LHCN-M2 (cell line): Measurements from ENCODE around the gene ZP4. TPM values are rescaled to one million over a fixed set of nuclear protein-coding genes. Genes with fewer than 3 reads are reported as not detected.

Experiments used
- DNase-seq: peaks from one replicate; pipeline ENCODE4 v3.0.0-alpha.2; 2012; ENCODE audit warnings: low read depth
- polyA plus RNA-seq: library from polyadenylated mRNA; unstranded; fragments of >200 nt; gene quantifications from one replicate; pipeline ENCODE4 v1.2.1, GENCODE V29; 2012; ENCODE audit warnings: missing spikeins
- total RNA-seq: library from RNA; depleted of rRNA; stranded (reverse); fragments of >200 nt; gene quantifications from 2 replicates; pipeline ENCODE4 v1.2.3, GENCODE V29; 2014; rRNA removed

The ZP4 gene, protein sequence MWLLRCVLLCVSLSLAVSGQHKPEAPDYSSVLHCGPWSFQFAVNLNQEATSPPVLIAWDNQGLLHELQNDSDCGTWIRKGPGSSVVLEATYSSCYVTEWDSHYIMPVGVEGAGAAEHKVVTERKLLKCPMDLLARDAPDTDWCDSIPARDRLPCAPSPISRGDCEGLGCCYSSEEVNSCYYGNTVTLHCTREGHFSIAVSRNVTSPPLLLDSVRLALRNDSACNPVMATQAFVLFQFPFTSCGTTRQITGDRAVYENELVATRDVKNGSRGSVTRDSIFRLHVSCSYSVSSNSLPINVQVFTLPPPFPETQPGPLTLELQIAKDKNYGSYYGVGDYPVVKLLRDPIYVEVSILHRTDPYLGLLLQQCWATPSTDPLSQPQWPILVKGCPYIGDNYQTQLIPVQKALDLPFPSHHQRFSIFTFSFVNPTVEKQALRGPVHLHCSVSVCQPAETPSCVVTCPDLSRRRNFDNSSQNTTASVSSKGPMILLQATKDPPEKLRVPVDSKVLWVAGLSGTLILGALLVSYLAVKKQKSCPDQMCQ
- not detected in 2 replicates for total RNA-seq
- polyA plus RNA-seq: not detected

DNA sequence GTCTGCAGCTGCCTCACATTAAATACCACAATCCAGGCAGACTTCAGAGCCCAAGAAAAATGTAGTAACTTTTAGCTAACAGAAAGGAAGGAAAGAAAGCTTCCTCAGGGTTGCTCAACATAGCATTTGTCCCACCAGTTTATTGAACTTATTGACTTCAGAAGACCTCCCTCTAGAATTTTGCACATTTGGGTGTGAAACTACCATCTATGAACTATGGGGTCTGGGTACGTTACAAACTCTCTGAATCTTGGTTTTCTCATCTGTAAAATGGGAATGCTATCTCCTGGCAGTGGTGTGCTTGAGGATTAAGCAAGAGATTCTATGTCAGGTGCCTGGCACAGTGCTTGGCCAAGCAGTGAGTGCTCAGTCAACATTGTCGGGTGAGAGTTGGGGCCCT lies at the start of gene ZP4:
ZP4 (minus strand) TSS at position 101 of the 400 bp plus-strand sequence. CDS start 287 bp downstream, outside the sequence.
- no peak for DNase-seq

DNA sequence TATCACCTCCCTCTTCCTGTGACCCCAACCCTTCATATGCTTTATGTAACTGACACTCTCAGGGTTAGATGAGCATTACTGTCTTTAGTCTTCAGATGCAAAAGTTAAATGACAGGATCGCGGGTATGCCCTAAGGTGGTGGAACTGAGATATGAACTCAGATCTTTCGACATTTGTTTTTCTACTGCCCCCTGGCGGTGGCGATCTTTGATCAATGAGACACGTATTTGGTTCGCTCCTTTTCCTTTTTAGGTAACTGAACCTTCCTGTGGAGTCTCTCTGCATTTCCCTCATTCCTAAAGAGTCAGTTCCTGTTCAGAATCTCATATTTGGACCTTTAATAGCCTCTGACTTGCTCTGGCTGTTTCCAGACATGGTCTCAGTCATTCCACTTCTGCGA lies 47.8 kb upstream of the ZP4 start:
- DNase-seq: peak; percentile 6

DNA sequence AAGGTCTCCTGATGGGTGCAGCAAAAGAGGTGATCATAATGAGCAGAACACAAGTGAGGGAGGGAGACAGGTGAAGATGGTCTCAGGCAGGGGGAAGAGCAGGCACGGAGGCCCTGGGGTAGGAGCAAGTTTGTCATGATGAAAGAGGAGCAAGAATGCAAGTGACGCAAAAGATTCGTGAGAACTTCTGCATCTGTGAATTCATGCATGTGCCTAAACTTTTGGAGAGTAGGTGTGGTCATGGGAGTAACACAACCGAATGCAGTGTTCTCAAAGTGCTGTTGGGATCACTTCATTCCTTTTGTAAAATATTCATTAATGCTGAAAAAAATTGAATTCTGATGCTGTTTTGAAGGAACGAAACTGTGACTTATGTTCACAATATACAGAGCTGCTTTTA lies 47.3 kb upstream of the ZP4 start:
- DNase-seq: no peak

DNA sequence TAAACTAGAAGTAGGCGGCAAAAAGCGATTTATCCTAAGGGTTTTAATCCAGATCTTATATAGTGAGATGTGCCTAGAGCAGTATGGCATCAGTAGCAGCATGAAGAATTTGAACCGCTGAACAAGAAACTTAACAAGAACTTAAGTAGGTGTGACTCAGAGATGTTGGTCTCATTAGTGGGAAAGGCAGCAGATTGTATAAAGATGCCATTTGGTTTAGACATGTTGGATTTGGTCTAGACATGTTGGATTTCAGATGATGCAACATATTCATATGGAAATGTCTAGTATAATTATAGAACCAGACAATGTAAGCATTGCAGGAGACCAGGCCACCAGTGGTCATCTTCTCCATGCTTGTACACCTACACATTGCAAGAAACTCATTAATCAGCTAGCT lies 42.1 kb upstream of the ZP4 start:
- no peak for DNase-seq

DNA sequence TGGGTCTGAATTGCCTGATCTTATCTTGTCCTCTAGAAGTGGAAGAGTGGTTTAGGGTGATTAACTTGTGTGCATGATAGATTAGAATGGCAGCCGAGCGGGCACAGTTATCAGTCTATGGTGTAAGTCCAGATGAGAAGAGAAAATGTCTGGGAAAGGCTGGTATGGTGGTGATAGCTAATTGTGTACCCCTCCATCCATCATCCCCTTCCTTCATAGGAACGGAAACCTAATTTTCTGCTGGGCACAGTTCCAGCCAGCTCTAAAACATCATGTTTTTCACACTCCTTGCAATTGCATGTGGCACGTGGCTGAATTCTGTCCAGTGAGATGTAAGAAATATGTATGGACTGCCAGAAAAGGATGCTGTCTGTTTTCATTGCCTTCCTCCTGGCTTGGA lies 40.9 kb upstream of the ZP4 start:
- DNase-seq: no peak

DNA sequence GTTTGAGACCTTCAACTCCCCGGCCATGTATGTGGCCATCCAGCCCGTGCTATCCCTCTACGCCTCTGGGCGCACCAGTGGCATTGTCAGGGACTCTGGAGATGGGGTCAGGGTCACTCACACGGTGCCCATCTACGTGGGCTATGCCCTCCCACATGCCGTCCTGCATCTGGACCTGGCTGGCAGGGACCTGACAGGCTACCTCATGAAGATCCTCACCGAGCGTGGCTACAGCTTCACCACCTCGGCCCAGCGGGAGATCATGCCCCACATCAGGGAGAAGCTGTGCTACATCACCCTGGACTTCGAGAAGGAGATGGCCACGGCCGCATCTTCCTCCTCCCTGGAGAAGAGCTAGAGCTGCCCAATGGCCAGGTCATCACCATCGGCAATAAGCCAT lies 36.5 kb upstream of the ZP4 start:
- DNase-seq: no peak

DNA sequence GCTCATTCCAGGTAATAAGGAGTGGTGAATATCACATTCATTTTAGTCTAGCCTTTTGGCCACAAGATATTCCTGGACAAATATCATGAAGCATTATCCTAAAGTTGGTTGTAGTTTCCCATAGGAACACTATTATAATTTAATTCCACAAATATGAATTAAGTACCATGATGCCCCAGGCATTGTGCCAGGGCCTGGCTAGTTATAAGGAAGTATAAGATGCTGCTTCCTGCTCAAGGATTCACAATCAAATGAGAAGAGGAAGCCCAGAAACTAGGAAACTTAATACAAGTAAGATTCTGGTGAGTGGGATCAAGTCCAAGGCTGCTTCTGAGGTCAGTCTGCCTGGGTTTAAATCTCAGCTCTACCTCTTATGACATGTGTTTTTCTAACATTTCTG lies 30.6 kb upstream of the ZP4 start:
- DNase-seq: no peak

DNA sequence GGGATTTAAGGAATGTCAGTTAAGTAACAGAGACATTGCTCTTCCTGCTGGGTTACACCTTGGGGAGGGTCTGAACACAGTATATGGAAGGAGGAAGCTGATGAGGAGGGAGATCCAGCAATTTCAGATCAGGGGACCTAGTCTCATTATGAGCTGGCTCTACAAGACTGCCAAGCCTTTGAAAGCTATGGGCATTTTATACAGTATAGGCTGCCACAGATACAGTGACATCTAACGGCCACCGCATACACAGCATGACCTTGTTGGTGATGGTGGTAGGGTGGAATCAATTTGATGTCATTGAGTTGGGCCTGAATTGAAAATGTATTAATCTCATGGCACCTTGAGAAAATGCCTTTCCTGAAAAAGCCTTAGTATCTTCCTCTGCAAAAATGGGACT lies 22.6 kb upstream of the ZP4 start:
- DNase-seq: no peak

DNA sequence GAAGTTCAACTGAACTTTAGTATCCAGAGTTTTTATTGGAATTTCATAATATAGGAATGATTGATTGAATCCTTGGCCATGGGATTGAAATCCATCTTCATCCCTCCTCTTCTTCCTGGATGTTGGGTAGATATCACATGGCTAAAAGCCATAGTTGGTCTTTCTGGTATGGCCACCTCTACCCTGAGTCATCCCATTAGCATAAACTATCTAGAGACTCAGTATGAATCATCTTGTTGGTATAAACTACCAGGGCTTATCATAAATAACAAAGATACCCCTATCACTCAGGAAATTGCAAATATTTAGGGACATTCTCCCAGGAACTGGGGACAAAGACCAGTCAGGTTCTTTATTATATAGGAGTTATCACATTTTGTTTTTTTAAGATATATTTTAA lies 21.2 kb upstream of the ZP4 start:
- no peak for DNase-seq

DNA sequence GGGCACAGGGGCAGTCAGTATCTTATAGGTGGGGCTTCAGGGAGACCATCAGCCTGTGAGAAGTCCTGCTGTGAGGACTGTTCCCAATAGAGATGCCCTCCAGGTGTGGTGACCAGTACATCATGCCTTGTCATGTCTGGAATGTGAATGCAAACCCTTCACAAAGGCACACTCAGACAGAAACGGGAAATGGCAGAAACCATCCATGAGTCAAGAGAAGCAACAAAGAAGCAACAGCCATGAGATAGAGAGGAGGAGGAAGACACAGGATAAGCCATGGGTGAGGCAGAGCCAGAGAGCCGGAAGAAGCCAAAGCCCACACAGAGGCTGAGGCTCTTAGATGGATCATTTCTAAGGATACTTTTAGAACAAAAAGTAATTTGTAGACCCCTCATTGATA lies 20.1 kb upstream of the ZP4 start:
- no peak for DNase-seq

DNA sequence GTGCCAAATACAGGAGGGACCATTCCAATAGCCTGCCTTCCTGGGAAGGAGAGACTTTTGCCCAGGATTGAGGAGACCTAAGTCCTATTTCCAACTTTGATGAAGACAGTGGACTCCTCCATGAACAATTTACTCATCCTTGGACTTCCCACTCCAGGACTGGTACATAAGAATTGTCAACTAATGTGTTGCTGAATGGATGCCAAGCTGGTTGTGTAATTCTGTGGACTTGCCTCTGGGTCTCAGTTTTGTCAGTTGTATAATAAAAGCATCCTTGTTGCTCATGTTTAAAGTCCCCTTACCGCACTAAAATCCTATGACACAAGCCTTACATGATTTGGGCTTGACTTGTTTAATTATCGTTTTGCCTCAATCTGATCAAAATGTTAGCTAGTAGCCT lies 13.2 kb upstream of the ZP4 start:
- DNase-seq: no peak

DNA sequence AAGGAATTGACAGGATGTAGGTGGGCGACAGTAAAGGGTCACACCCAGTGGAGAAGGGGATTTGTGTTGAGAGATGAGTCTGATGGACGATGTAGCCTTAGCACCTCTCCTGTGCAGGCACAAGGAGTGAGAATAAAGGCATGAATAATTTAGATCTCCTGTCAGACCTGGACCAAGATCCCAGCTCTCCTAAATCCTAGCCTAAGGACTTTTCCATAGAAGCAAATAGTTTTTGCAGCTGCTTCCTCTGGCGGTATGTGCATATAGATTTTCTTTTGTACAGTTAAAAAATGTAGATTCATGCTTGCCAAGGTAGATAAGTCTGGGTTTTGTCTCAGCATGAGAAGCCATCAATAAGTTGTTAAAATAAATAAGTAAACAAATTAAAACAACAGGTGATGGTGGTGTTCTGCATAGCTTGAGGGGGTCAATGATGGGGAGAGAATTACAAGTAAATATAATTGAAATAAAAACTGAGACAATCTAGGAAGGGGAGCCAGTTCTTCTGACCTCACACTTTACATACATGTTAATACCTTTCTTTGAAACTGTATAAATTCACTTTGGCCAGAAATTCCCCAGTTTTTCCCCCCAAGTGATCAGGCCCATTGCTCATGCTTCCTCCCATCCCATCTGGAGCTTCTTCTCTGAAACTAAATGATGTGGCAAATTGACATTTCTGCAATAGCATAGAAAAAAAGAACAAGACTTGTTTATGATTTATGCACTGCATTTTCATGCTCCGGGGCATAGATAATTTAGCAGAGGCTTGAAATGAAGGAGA lies 12.4 kb upstream of the ZP4 start:
- no peak for DNase-seq

DNA sequence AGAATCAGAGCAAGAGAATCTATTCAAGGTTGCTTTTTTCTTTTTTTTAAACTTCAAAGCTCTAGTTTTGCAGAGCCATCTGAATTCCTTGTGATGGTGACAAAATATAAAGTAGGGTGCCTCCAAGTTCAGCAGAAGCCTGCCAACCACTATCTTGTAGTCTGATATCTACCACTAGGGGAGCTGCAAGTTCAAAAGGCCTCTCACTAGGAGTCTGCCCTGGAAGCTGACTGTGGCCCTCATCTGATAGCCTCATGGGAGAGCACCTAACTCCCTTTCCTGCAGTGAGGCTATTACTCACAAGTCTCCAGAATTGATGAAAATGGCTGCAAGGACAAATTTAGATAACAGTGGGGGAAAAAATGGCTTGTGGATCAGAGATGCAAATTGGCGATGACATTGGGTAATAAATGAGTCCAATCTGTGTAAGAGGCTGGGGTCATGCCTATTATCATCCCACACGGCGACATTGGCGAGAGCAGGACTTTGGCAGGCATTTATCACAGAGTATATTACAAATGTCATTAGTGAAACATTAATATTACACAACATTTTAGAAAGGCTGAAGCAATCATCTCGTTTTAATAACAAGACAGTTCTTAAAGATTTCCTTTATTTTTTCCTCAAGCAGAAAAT lies 10.7 kb upstream of the ZP4 start:
- DNase-seq: peak; percentile 17

DNA sequence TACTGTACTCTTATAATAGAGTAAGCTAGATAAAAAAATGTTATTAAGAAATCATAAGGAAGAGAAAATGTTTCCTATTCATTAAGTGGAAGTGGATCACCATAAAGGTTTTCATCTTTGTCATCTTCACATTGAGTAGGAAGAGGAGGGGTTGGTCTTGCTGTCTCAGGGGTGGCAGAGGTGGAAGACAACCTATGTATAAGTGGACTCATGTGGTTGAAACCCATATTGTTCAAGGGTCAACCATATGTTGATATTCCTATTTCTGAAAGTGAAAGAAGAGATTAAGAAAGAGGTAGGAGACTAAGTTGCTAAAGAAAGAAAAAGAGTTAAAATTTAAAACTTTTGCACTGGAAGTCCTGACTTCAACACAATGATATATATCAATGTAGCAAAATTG lies 4.9 kb upstream of the ZP4 start:
- DNase-seq: no peak

DNA sequence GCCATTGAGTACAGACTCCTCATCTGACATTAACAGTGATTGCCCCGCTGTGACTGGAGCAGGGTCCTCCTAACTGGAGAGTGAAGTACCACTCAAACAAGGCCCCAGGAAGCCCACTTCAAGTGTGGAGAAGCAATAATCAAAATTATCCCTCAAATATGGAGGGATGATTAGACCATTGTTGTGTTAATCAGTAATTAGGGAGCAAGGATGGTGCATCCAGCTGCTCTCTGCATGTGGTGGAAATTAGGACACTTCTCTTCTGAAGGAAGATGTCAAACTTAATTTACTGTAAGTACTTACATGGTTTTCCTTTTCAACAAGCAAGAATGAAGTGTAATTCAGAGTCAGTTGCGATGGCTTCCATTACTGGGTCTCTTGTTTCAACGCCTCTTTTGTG lies 3.4 kb upstream of the ZP4 start:
- no peak for DNase-seq

DNA sequence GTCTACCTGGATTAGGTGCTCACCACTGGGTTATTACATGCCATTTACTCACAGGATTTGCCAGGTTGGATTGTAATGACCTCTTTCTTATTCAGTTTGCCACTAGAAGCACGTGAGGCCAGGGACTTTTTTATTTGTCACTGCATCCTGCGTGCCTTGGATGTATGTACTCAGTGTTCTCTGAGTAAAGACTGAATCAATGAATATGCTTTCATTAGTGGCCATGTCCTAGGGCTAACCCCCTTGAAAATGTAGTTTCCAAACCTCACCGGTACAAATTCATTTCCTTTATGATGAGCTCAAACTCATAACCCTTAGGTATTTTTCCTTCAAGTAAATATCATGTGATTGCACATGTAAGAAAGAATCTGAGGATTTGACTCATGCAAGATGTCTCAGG lies 1.3 kb upstream of the ZP4 start:
- no peak for DNase-seq

DNA sequence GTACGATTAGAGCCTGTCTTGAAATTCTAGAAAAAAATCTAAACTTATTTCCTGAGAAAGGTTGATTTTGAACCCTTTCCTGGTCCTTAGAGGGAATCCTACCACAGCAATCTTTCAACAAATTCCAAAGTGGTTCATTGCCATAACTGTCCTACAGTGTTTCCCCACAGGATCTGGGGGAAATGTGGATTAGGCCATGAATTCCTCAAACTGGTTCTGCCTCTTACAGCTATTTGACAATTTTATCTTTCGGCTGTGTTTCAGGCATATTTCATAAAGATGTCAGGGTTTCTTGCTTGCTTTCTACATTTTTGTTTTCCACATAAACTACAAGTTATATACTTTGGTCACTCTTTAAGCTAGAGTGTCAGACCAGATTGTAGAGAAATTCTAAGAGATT lies 544 bp upstream of the ZP4 start:
- DNase-seq: no peak

DNA sequence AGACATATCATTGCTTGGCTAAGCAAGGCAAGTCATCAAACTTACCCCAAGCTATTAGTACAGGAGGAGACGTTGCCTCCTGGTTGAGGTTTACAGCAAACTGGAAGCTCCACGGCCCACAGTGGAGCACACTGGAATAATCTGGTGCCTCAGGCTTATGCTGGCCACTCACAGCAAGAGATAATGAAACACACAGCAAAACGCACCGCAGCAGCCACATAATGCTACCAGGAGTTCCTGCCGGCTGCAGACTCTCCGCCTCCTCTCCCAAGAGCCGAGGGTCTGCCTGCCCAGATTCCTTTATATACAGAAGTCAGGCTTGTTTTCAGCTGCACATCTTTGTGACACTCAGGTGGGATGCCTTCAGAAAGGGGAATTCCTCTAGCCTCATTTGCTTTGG lies 306 bp downstream of the ZP4 start:
- no peak for DNase-seq

DNA sequence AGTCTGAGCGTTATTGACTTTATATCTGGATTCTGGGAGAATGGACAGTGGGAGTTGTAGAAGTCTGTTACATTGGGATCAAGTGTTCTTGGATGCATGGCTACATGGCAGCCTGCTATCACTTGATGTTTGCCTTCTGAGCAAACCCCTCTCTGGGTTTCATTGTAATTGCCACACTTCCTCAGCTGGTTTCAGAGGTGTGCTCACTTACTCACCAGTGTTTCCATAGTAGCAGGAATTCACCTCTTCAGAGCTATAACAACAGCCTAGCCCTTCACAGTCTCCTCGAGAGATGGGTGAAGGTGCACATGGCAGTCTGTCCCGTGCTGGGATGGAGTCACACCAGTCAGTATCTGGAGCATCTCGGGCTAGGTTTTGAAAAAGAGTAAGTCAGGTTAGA lies 2.6 kb downstream of the ZP4 start:
- no peak for DNase-seq

DNA sequence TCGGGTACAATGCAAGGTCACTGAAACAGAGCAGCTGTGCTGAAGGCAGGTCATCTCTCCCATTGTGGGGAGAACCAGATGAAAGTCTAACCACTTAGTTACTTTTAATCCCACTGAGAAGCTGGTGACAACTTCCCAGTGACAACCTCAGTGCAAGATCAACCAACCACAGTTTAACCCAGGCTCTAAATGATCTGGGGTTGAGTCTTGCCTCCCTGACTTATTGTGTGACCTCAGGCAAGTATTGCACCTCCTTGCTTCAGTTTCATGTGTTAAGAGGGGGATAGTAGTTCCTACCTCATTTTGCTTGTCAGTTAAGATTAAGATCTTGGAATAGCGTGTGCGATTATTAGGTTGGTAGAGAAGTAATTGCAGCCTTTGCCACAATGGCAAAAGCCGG lies 3.2 kb downstream of the ZP4 start:
- DNase-seq: no peak

DNA sequence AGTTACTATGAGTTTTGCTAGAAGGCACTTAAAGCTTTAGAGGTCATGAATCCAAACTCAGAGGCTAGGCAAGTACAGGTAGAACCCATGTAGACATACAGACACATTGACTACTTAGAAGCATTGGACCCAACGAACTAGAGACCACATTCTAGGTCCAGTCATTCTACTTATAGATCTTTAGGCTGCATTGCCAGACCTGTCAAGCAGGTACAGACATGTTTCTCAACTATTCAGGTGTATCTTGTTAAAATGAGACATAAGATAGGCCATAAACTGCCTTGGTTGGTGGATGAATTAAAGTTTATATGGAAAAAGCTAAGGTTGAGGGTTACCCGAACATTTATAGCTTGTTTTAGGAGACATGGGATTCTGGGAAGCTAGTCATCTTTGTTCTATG lies 6.5 kb downstream of the ZP4 start:
- no peak for DNase-seq

DNA sequence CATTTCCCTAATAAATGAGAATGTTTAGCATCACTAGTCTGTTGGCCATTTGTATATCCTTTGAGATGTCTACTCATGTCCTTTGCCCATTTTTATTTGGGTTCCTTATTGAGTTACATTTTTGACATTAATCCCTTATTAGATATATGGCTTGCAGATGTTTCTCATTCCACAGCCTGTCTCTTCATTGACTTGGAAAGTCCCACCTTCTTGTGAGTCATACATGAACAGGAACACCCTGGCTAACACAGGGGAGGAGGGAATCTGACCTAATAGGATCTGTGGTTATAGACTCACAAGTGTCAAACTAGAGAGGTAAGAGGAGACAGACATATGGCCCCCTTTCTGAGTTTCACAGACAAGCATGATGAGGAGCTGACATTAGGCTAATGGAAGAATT lies 11.5 kb downstream of the ZP4 start:
- DNase-seq: peak; percentile 70
